Skeletal muscle cell (primary cell): Measurements from ENCODE around the gene ZBED5.
"Not testable (repeated sequence)": the region's sequence is repeated elsewhere in the genome, so short reads cannot be mapped to it uniquely, and the experiment has no call there.

Experiments used
- DNase-seq: peaks from one replicate; pipeline ENCODE4 v3.0.0-alpha.2; 2010; ENCODE audit warnings: low read depth
- H3K4me3 ChIP-seq: 2 replicates; pipeline ENCODE4 v1.5.1; 2011; ENCODE audit warnings: low read depth, mild to moderate bottlenecking, control low read depth, low read length, moderate library complexity

ZBED5 gene

DNA sequence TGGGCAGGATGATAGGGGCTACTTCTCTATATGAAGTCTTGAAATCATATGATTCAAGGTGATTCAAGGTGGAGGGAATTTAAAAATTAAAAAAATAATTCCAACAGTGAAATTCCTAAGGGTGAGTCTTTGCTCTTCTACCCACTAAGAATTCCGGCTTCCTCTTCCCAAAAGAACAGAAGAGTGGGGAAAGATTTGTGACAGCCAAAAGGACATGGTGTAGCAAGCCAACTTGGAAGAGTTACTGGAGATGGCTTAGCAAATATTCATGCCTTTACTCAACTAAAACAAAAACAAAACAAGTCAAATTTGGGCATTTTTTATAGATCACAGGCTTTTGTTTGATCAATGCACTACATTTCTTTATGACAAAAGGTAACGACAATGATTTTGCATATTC, 12.3 kb downstream of the ZBED5 start:
- no peak for DNase-seq
- no peak overlapping the region for H3K4me3 ChIP-seq

DNA sequence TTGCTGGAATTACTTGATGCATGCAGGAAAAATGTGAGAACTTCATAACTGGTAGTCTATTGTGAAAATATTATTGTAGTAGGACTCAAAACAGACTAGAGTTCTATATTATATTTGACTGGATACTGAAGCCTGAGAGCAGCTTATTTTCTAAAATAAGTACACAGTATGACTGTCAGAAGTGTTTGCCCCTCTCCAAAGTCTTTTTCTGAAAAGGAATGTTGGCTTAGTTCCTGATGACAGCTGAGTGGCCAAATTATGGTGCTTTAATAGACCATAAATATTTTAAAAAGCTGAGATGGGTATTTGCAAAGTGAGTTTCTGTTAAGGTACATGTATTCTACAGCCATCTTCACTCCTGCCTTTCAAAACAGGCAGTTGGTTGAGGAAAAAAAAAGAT, 13.1 kb downstream of the ZBED5 start:
- no peak for DNase-seq
- no peak overlapping the region for H3K4me3 ChIP-seq

DNA sequence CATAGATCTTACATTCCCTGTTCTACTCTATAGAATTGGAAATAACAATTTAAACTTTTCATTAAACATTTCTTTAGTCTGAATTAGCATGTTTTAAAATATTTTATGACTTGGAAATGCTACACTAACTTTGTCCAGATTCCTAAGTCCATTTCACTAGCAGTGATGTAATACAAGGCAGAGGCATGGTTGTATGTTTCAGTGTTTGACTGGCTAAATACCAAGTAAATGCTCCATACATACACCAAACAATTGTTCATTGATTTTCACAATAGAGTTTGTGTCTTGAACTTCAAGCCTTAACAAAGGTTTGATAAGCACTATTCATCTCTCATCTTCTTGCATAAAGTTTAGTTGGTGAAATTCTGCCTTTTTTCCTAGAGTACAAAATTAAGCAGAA, 13.5 kb downstream of the ZBED5 start:
- no peak for DNase-seq
- H3K4me3 ChIP-seq = no peak overlapping the region

DNA sequence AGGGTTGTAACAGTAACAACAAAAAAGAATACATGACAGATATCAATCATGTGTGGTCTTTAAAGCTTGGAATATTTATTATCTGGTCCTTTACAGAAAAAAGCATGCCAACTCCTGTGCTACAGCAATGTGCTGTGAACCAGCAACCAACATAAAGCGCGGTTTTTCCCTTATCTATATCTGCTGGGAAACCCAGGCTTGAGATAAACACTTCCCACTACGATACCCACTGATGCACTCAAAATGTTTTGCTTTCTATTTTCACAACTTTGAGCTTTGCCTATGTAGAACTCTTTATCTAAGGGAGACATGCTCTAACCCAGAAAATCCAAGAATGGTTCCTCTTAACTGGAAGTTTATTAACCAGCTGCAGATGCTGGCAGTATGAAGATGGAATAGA, 19.0 kb downstream of the ZBED5 start:
- no peak overlapping the region for H3K4me3 ChIP-seq
- DNase-seq = no peak

DNA sequence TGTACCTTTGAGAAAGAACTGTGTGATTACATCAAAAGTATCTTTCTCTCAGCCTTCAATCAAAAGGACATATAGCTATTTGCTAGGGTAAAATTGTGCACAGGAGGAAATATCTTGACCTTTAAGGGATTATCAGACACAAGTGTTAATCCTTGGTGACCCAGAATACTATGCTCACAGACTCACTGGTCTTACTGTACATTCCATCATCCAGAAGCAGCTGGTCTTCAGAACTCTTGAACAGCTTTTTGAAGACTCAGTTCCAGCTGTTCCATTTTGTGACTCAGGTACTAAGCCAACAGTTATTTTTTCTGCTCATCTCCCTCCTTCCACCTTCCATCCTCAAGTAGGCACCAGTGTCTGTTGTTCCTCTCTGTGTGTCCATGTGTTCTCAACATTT, 19.8 kb downstream of the ZBED5 start:
- no peak overlapping the region for H3K4me3 ChIP-seq
- DNase-seq = no peak

DNA sequence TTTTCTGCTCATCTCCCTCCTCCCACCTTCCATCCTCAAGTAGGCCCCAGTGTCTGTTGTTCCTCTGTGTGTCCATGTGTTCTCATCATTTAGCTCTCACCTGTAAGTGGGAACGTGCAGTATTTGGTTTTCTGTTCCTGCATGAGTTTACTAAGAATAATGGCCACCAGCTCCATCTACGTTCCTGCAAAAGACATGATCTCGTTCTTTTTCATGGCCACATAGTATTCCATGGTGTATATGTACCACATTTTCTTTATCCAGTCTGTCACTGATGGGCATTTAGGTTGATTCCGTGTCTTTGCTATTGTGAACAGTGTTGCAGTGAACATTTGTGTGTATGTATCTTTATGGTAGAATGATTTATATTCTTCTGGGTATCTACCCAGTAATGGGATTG, 21.0 kb downstream of the ZBED5 start:
- H3K4me3 ChIP-seq, DNase-seq: not testable (repeated sequence)

DNA sequence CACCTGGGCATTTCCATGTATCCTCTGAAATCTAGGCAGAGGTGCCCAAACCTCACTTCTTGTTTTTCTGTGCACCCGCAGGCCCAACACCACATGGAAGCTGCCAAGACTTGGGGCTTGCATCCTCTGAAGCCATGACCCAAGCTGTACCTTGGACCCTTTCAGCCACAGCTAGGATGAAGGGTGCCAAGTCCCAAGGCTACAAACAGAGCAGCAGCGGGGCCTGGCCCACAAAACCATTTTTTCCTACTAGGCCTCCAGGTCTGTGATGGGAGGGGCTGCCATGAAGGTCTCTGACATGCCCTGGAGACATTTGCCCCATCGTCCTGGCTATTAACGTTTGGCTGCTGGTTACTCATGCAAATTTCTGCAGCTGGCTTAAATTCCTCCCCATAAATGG, 28.7 kb downstream of the ZBED5 start:
- H3K4me3 ChIP-seq = no peak overlapping the region
- no peak for DNase-seq

DNA sequence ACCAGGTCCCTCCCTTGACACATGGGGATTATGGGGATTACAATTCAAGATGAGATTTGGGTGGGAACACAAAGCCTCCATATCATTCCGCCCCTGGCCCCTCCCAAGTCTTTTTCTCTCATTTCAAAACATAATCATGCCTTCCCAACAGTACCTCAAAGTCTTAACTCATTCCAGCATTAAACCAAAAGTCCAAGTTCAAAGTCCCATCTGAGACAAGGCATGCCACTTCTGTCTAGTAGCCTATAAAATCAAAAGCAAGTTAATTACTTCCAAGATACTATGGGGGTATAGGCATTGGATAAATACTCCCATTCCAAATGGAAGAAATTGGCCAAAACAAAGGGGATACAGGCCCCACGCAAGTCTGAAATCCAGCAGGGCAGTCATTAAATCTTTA, 29.5 kb downstream of the ZBED5 start:
- DNase-seq = no peak
- no peak overlapping the region for H3K4me3 ChIP-seq

DNA sequence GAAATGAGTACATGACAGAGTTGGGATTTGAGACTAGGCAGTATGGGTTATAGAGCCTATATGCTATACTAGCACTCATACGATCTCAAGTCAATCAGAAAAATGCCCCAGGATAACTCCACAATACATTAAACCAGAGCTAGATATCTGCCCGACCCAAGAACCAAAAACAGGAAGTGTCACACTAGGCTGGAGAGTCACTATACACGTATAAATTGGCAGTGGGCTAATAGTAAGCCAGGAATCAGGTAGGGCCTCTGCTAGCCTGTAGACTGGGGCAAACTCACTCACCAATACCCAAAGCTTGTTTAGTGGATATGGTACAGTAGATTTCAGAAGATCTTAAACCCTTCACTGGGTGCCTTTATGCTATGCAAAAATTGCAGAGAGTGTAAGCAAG, 33.0 kb downstream of the ZBED5 start:
- no peak overlapping the region for H3K4me3 ChIP-seq
- no peak for DNase-seq

DNA sequence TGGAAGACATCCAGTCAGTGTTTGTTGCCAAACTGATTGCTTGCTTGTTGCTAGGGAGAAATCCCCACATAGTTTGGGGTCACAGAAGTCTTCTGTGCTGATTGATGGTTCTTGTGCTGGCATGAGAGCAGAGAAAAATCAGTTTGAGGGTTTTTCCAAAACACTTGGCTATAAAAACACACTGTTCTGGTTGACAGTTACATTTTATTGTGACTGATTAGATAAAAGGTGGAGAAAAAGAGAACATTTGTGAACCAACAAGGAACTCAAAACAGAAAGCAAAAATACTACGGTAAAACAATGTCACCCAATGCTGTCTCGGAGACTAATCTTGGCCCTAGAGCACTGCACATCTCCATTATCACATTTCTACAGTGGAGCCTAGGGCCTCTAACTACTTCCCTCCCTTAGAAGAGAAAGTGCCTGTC, 34.7 kb downstream of the ZBED5 start:
- no peak for DNase-seq
- no peak overlapping the region for H3K4me3 ChIP-seq

DNA sequence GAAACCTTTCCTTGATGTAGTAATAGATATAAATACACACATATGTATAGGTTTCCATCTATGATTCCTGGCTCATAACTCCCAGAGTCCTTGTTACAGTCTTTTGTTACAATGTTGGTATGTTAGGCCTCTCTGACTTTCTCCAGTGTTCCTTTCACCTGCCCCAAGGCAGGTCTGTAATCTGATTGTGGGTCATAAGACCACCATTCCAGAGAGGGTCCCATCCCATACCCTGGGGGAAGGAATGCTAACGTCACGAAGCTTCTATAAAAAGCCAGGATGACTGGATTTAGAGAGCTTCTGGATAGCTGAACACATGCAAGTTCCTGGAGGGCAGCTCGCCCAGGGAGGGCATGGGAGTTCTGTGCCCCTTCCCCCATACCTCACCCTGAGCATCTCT, 35.4 kb downstream of the ZBED5 start:
- H3K4me3 ChIP-seq, DNase-seq: not testable (repeated sequence)

DNA sequence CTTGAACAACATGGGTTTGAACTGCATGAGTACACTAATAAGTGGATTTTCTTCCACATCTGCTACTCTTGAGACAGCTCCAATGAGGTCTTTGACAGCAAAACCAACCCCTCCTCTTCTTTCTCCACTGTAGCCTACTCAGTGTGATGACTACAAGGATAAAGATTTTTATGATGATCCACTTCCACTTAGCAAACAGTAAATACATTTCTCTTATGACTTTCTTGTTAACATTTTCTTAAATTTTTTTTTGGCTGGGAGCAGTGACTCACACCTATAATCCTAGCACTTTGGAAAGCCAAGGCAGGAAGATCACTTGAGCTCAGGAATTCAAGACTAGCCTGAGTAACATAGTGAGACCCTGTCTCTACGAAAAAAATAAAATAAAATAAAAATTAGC, 39.3 kb downstream of the ZBED5 start:
- no peak overlapping the region for H3K4me3 ChIP-seq
- DNase-seq = peak; percentile 34

DNA sequence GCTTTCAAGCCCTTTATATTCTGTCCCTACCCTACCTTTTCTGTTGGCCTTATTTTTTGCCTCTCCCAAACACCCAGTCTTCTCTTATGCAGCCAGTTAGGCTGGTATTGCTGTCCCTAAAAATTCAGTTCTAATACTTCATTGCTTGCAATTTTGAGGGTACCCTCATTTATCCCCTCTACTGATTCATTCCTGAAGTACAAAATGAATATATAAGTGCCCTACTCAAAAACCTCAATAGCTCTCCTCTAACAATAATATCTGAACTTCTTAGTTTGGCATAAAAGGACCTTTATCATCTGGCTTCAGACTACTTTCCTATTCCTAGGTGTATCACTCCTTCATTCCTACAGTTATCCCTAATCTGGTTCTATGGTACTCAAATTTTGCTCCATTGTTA, 43.9 kb downstream of the ZBED5 start:
- DNase-seq = no peak
- H3K4me3 ChIP-seq = no peak overlapping the region

DNA sequence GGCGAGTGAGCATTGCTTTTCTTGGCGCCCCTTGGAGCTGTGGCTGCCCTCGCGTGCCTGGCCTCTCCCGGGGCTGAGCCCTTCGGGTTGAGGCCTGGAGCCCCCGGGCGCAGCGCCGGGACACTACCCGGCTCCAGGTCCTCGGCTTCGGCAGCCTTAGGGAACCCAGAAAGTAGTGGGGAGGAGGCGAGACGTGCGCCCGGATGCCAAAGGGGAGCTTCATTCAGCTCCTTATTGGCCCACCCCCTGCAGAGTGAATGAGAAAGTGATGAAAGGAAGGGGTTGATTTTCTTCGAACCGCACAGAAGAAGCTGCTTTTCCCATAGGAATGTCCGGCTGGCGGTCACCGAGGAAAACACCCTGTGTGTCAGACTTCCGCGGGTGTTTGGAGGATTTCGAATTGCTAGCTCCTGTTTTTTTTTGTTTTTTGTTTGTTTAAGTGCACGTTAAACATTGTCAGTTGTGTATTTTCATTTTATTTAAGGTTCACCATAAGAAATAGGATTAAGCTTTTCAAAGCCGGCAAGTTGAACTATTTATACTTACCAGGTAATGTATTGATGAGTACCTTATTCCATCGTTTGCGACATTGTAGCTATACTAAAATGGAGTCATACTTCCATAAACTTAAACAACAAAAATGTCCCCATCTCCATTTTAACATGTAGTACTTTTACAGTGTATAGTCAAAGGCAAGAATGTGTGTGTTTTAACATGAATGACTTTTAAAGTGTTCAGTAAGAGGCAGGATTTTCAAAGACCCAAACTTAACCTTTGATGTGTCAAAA, 48.3 kb downstream of the ZBED5 start:
- peak; percentile 33 for DNase-seq
- H3K4me3 ChIP-seq = peak overlapping the region; percentile 99

DNA sequence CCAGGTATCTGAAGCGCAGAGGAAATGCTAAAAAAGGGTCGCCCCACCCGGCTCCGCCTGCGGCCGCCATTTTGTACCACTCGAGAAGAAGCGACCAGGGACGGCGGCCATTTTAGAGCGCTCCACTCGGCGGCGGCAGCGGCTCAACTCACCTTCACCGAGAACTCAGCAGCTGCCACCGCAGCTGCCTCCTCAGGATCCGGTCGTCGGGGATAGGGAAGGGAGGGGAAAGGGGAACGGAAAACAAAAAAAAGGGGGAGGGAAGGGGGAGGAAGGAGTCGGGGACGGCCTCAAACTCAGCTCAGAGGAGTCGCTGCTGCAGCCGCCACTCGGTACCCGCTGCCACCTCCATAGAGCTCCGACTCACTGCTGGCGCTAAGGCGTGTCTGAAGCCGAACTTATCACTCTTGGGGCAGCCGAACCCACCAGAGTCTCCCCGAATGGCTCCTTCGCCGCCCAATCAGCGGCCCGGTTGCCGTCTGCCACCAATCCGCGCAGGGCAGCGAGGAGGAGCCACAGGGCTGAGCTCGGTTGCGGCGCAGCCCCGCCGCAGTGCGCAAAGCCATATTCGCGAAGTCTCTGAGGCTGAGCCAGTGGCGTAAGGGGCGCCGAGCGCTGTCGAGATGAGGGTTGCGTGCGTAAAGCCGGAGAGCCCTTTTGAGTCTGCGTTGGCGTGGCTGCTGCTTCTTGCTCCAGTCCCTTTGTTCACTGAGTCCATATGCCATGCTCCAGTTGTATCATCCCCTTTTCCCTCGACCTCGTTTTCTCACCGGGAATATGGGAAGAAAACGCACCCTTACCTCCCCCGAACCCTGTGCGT, 49.1 kb downstream of the ZBED5 start, which contains the start of gene EIF4G2:
EIF4G2 (minus strand) TSS at position 374 of the 820 bp plus-strand sequence.
- peak within 1 kb of the TSS; percentile 99 for H3K4me3 ChIP-seq
- DNase-seq = peak; percentile 95

DNA sequence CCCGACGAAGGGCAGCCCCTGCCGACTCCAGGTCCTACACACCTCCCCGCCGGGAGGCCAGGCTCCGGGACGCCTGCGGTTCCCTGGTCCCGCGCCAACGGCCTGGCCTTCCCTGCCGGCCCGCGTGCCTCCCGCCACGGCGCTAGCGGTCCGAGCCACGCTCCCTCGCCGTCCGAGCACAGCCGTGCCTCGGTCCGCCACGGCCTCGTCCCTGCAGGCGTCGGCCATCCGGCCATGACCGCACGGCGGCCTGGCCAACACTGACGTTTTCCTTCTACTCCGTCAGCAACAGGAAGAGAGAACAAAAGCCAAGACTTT, 49.7 kb downstream of the ZBED5 start:
- peak overlapping the region; percentile 99 for H3K4me3 ChIP-seq
- DNase-seq = no peak

DNA sequence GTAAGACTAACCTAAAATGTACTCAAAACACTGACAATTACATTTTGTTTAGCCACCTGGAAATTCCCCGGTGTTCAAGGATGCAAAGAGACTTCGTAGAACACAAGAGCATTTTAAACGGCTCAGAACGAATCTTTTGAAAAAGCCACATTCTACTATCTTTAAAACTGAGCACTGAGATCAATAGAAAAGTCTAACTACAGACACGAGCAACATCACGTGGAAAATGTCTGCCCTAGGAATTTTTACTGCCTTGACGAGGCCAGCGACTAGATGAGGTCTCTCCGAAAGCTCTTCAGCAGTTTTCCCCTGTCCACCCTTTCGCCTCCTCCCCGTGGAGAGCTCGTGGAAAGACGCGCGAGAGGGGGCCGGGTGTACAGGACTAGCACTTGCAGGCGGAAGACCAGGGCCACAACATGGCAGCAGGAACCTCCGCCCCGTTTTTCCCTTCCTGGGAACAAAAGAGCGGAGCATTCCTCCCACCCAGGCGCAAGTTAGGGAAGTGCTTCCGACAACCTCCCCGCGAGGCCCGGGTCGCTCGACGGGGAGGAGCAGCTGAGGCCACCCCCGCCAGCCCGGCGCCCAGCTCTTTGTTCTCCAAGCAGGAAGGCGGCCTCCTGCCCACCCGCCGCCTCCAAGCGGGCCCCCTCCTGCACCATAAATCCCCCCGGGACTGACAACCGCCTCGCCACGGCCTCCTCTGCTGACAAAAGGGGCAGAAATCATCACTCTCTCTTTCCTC, 50.2 kb downstream of the ZBED5 start:
- peak; percentile 5 for DNase-seq
- H3K4me3 ChIP-seq = peak overlapping the region; percentile 99

DNA sequence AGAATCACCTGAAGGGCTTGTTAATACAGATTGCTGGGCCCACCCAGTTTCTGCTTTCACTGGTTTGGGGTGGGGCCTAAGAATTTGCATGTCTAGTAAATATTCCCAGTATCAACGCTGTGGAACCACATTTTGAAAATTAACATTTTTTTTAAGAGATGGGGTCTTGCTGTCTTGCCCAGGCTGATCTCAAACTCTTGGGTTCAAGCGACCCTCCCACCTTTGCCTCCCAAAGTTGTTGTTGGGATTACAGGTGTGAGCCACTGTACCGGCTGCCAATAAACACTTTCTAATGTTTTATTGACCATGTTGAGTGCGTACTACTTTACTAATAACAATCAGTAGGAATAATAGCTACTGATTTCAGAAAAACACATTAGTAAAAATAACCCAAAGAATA, 51.6 kb downstream of the ZBED5 start:
- DNase-seq = no peak
- peak overlapping the region; percentile 99 for H3K4me3 ChIP-seq

DNA sequence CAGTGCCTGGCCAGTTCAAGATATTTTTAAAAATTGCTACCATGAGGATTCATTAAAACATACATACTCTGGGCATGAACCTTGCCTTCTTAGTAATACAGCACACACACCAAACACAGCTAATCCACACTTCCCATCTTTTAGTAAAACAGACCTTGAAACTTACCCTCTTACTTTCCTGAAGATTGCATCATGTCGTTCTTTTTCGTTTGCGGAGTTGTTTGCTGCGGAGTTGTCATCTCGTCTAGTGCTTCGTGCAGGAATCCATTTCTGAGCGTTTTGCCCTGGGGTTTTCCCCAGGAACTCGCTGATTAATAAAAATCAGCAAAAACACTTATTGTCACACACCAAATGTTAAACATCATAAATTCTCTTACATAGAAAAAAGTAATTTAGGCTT, 52.1 kb downstream of the ZBED5 start:
- no peak overlapping the region for H3K4me3 ChIP-seq

DNA sequence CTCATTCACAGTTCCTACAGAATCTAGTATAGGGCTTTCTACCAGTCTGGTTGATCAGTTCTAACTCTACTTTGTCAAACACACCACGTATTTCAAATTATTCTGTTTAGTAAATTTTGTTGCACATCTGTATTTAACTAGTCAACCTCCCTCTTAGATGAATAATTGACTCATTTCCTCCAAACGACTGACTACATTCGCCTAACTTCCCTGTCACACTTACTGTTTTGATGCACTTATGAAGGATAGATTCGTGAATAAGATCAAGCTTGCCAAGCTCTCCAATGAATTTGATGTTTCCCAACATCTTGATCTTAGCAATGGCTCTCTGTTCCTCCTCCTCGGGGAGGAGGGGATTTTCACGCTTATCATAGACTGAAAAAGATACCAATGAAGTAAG, 54.2 kb downstream of the ZBED5 start:
- no peak for DNase-seq
- no peak overlapping the region for H3K4me3 ChIP-seq

More for the DNA sequence above, 52.1 kb downstream of the ZBED5 start:
- no peak for DNase-seq
